Transverse colon (tissue), 4 donors: Measurements from ENCODE around the gene ARL15. TPM values are rescaled to one million over a fixed set of nuclear protein-coding genes. Genes with fewer than 3 reads are reported as not detected.
"Not testable (repeated sequence)": the region's sequence is repeated elsewhere in the genome, so short reads cannot be mapped to it uniquely, and the experiment has no call there.

ENCODE experiments used
- DNase-seq: peaks from one replicate; pipeline ENCODE4 v3.0.0-alpha.2; 2019
- H3K27ac ChIP-seq, 4 donors: fragments of 200-600 bp; sonication (generic); 2 replicates each; pipeline ENCODE4 v1.5.1; 2016 to 2018; ENCODE audit warnings: inconsistent platforms in 4 of 4
- H3K27me3 ChIP-seq: fragments of 200-600 bp; sonication (generic); 2 replicates; pipeline ENCODE4 v1.5.1; 2017; ENCODE audit warnings: inconsistent platforms
- H3K36me3 ChIP-seq, 4 donors: fragments of 200-600 bp; sonication (generic); 2 replicates each; pipeline ENCODE4 v1.5.1; 2017 to 2019; ENCODE audit warnings: inconsistent platforms in 4 of 4
- H3K4me1 ChIP-seq, 4 donors: fragments of 200-600 bp; sonication (generic); 2 replicates each; pipeline ENCODE4 v1.5.1; 2017 to 2020; ENCODE audit warnings: inconsistent platforms in 4 of 4
- H3K4me3 ChIP-seq, 4 donors: fragments of 200-600 bp; sonication (generic); 1 replicate in 1 of 4; 2 replicates in 3 of 4; pipeline versions ENCODE4 v1.5.1 to v1.6.1; 2017 to 2019; ENCODE audit warnings: inconsistent platforms in 4 of 4
- H3K9me3 ChIP-seq, 2 donors: fragments of 200-600 bp; sonication (generic); 2 replicates each; pipeline ENCODE4 v1.5.1; 2017 to 2019; ENCODE audit warnings: inconsistent platforms in 2 of 2
- EP300 ChIP-seq: sonication (generic); formaldehyde crosslinking; IDR thresholded peaks from one replicate; pipeline ENCODE4 v1.6.1; 2017; ENCODE audit warnings: antibody characterized with exemption, low read depth
- POLR2A ChIP-seq: fragments of 450-650 bp; IDR thresholded peaks from one replicate; pipeline ENCODE4 v1.6.1; 2016; ENCODE audit warnings: antibody characterized with exemption, mild to moderate bottlenecking, moderate library complexity
- POLR2AphosphoS5 ChIP-seq, 3 donors: sonication (generic); formaldehyde crosslinking; IDR thresholded peaks; one replicate each; pipeline ENCODE4 v1.6.1; 2016; ENCODE audit warnings: antibody characterized with exemption in 3 of 3
- WGBS, 2 donors: methylation state at CpG; one replicate each; pipeline ENCODE4 v1.1.5; 2018; ENCODE audit warnings: low coverage in 1 of 2; 5-methylcytosine and 5-hydroxymethylcytosine counted together
- in situ Hi-C, 4 donors: fragments of 200-750 bp; cut with MboI; loops; one replicate each; pipeline versions ENCODE4 v1.15.0 to v1.15.1; 2017; ENCODE audit warnings: low sequenced_read_pairs in 3 of 4, low pct_ligation_motif_present in 1 of 4, low pct_unique_long_range_greater_than_20kb in 1 of 4
- intact Hi-C: fragments of 100-400 bp; cut with DNase I; formaldehyde crosslinking; loops from one replicate; pipeline ENCODE4 v1.15.1; 2023; ENCODE audit warnings: low total_unique reads
- small RNA-seq, 4 donors: library from RNA; depleted of rRNA; stranded (forward); fragments of <200 nt; gene quantifications; one replicate each; pipeline ENCODE3, GENCODE V24; 2016
- total RNA-seq, 4 donors: library from RNA; depleted of rRNA; stranded (reverse); fragments of >200 nt; gene quantifications; one replicate each; pipeline ENCODE4 v1.1.0, GENCODE V29; 2016
- TF ChIP-seq, protein P1 (sequence below), 5 experiments: fragments of 200-600 bp in 3 of 5; fragments of 450-650 bp in 2 of 5; sonication (generic) in 3 of 5; IDR thresholded peaks; 1 replicate in 2 of 5; 2 replicates in 3 of 5; pipeline ENCODE4 v1.5.1; 2016 to 2017; ENCODE audit warnings: antibody characterized with exemption in 5 of 5, inconsistent platforms in 3 of 5, mild to moderate bottlenecking in 2 of 5, moderate library complexity in 1 of 5

The ARL15 gene
- total RNA-seq, 4 donors from 2014 or later: 9.0 to 57.1 (median 27.7) TPM

DNA sequence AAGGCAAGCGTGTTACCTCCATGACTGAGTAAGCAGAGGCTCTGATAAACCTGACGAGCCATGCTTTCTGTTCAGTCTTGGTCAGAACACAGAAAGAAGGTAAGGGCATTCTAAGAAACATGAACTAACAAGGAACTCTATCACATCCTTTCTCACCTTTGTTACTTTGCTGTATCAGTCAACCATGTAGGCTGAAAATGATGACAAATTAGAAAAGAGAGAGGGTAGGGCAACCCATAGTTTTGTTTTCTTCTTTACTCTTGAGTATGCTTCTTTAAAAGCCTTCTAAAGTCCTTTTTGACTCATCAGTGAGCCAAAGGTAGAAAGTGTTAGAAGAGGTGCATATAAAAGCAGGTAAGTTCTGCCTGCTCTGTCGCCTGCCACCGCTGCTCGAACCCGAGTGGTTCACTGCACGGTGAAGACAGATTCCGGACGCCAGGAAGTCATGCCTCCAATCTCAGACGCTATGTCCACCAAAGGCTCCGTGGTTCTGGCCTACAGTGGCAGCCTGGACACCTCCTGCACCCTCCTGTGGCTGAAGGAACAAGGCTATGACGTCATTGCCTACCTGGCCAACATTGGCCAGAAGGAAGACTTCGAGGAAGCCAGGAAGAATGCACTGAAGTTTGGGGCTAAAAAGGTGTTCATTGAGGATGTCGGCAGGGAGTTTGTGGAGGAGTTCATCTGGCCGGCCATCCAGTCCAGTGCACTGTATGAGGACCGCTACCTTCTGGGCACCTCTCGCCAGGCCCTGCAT is 451.5 kb downstream of the ARL15 start:
- Histone ChIP-seq H3K27ac (no peak overlapping the region), H3K36me3 (no peaks in the 10 kb centered on the region), H3K9me3 (peaks cover 0 to 3% of the 10 kb centered on the region in 2 donors), H3K27me3 (no peaks in the 10 kb centered on the region), H3K4me1 (no peaks in the 10 kb centered on the region), H3K4me3 (no peak overlapping the region)
- TF ChIP-seq, protein P1, sequence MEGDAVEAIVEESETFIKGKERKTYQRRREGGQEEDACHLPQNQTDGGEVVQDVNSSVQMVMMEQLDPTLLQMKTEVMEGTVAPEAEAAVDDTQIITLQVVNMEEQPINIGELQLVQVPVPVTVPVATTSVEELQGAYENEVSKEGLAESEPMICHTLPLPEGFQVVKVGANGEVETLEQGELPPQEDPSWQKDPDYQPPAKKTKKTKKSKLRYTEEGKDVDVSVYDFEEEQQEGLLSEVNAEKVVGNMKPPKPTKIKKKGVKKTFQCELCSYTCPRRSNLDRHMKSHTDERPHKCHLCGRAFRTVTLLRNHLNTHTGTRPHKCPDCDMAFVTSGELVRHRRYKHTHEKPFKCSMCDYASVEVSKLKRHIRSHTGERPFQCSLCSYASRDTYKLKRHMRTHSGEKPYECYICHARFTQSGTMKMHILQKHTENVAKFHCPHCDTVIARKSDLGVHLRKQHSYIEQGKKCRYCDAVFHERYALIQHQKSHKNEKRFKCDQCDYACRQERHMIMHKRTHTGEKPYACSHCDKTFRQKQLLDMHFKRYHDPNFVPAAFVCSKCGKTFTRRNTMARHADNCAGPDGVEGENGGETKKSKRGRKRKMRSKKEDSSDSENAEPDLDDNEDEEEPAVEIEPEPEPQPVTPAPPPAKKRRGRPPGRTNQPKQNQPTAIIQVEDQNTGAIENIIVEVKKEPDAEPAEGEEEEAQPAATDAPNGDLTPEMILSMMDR (IDR thresholded peaks at IDR 0.05): no peak
- TF ChIP-seq POLR2A: no peak
- TF ChIP-seq POLR2AphosphoS5 (IDR thresholded peaks at IDR 0.05): no peak
- no peak for TF ChIP-seq EP300
- 81 to 88% methylated on average over 4 to 17 of the region's 17 CpGs for WGBS, 2 donors
- intact Hi-C loops (no loop called here), in situ Hi-C loops (no loop called here)
- no peak for DNase-seq

DNA sequence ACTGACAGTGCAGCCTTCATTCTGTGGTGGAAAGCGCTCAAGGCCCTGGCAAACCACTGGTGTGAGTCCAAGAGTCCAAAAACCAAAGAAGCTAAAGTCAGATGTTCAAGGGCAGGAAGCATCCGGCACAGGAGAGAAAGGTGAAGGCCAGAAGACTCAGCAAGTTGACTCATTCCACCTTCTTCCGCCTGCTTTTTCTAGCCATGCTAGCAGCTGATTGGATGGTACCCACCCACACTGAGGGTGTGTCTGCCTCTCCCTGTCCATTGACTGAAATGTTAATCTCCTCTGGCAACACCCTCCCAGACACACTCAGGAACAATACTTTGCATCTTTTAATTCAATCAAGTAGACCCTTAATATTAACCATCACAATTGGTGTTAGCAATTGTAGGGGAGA is 453.9 kb downstream of the ARL15 start:
- Histone ChIP-seq H3K27me3 (no peaks in the 10 kb centered on the region), H3K9me3 (peaks cover 0 to 3% of the 10 kb centered on the region in 2 donors), H3K36me3 (no peaks in the 10 kb centered on the region), H3K4me1 (no peaks in the 10 kb centered on the region), H3K27ac (no peak overlapping the region), H3K4me3 (no peak overlapping the region)
- in situ Hi-C loops: no loop called here
- 81% methylated on average over 3 of the region's 3 CpGs; no CpG with 5 or more reads in 1 of the 2 donors for WGBS, 2 donors
- intact Hi-C loops: no loop called here
- no peak for DNase-seq
- TF ChIP-seq POLR2A (no peak), EP300 (no peak), POLR2AphosphoS5 (IDR thresholded peaks at IDR 0.05) (no peak)
- TF ChIP-seq, protein P1 (IDR thresholded peaks at IDR 0.05): no peak

DNA sequence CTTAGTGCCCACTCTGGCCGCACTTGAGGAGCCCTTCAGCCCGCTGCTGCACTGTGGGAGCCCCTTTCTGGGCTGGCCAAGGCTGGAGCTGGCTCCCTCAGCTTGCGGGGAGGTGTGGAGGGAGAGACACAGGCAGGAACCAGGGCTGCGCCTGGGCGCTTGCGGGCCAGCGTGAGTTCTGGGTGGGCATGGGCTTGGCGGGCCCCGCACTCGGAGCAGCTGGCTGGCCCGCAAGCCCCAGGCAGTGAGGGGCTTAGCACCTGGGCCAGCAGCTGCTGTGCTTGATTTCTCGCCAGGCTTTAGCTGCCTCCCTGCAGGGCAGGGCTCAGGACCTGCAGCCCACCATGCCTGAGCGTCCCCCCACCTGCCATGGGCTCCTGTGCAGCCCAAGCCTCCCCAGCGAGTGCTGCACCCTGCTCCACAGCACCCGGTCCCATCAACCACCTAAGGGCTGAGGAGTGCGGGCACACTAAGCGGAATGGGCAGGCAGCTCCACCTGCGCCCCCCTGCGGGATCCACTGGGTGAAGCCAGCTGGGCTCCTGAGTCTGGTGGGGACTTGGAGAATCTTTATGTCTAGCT is 473.4 kb downstream of the ARL15 start:
- H3K36me3 ChIP-seq, H3K4me1 ChIP-seq, H3K27ac ChIP-seq, DNase-seq, in situ Hi-C loops, H3K4me3 ChIP-seq, H3K27me3 ChIP-seq, intact Hi-C loops, H3K9me3 ChIP-seq: not testable (repeated sequence)
- 94% methylated on average over 19 of the region's 19 CpGs; no CpG with 5 or more reads in 1 of the 2 donors for WGBS, 2 donors

DNA sequence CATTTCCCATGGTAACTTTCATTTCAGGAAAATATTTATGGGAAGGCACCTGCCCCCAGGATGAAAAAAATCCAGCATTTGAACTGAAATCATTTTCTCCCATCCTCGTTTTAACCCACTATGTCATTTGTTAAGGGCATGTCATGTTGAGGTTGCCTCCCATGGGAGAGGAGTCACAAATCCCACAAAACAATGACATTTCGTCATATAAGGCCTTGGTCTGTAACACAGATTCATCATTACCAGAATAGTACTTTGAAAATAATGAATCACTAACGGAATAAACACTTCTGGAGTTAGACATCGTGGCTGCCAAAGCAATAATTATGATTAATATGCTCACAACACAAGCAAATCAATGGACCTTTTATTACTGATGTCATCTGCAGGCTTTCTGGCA is 475.9 kb downstream of the ARL15 start:
- in situ Hi-C loops (no loop called here), intact Hi-C loops (no loop called here)
- WGBS, 2 donors: 48 to 59% methylated on average over 4 of the region's 4 CpGs
- Histone ChIP-seq H3K9me3 (no peaks in the 10 kb centered on the region), H3K27me3 (no peaks in the 10 kb centered on the region), H3K27ac (no peak overlapping the region), H3K4me1 (no peaks in the 10 kb centered on the region), H3K4me3 (no peak overlapping the region), H3K36me3 (no peaks in the 10 kb centered on the region)
- TF ChIP-seq EP300 (no peak), POLR2AphosphoS5 (IDR thresholded peaks at IDR 0.05) (no peak), POLR2A (no peak)
- TF ChIP-seq, protein P1 (IDR thresholded peaks at IDR 0.05): no peak
- no peak for DNase-seq

Small RNA genes within 50 kb of the gene (small RNA-seq; reads per million reads assigned to genes)
- 0 reads per million in 4 donors for gene AC008873.1
- gene MIR4459: 0 reads per million in 4 donors
- gene MIR581: 0 to 0.28 (median 0) reads per million in 4 donors
- gene RNU6-272P: 0 reads per million in 4 donors

Other genes with a start within 250 kb of the ARL15 start
- gene HSPB3, start 145.1 kb upstream of the ARL15 start, total RNA-seq: 10 to 100 TPM in 1 of 4 donors, 1 to 10 TPM in 1, not detected in 2; 4.1 to 55.2 TPM
- 10 to 100 TPM; 18.0 to 35.4 (median 20.0) TPM for gene SNX18, start 207.2 kb upstream of the ARL15 start, total RNA-seq